Left ventricle myocardium inferior (tissue), 1 donor: Measurements from ENCODE around the gene USP34. TPM values are rescaled to one million over a fixed set of nuclear protein-coding genes. Genes with fewer than 3 reads are reported as not detected.

Experiments
- DNase-seq: peaks from one replicate; pipeline ENCODE4 v3.0.0-alpha.2; 2020
- H3K27ac ChIP-seq: fragments of 200-600 bp; replicated peaks from 2 replicates; pipeline ENCODE4 v1.8.0; 2021
- H3K27me3 ChIP-seq: fragments of 200-600 bp; 2 replicates; pipeline ENCODE4 v1.8.0; 2021; ENCODE audit warnings: low read depth
- H3K36me3 ChIP-seq: fragments of 200-600 bp; 2 replicates; pipeline ENCODE4 v1.8.0; 2021
- H3K4me1 ChIP-seq: fragments of 200-600 bp; 2 replicates; pipeline ENCODE4 v1.8.0; 2021
- H3K4me3 ChIP-seq: fragments of 200-600 bp; 2 replicates; pipeline ENCODE4 v1.8.0; 2021; ENCODE audit warnings: mild to moderate bottlenecking, moderate library complexity
- H3K9me3 ChIP-seq: fragments of 200-600 bp; replicated peaks from 2 replicates; pipeline ENCODE4 v1.8.0; 2021
- CTCF ChIP-seq: fragments of 200-600 bp; IDR thresholded peaks from 2 replicates; pipeline ENCODE4 v1.8.0; 2021; ENCODE audit warnings: antibody characterized with exemption, mild to moderate bottlenecking, borderline replicate concordance
- intact Hi-C: fragments of 100-400 bp; cut with micrococcal nuclease; formaldehyde crosslinking; loops from one replicate; pipeline ENCODE4 v1.11.0; 2022
- total RNA-seq: library from RNA; stranded (reverse); fragmentation: NEBNext Ultra II Directional; extraction: Animal tissue kit (Norgen Biotek cat#: 25700); gene quantifications from one replicate; pipeline ENCODE4 v1.2.1, GENCODE V29; 2021
- donor health status: DM: no; HTN: yes; CAD: no; lungs with severe emphysema.

Gene USP34
- total RNA-seq, 1 donor from 2014 or later = 50.0 TPM

DNA sequence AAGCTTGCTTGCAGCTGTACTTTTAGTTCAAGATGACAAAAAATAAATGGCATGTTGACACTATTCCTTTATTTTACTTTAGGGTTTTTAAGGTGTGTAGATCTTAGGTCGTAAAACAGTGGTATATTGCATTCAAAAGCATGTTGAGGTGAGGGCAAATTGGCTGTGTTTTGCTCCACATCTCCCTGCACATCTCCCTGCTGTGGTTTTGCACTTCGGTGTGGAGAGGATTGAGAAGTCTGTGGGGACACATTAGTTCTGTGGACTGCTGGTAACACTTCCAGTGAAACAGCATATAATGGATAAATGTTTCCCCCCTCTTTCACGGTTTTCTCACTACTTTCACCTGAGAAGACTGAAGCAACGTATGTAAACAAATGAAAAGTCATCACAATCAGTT lies 283.8 kb downstream of the USP34 start:
- intact Hi-C loops = no loop called here
- H3K27me3 ChIP-seq = no peaks in the 10 kb centered on the region
- H3K36me3 ChIP-seq = peaks cover 97% of the 10 kb centered on the region
- no peak for DNase-seq
- H3K4me1 ChIP-seq = peaks cover 16% of the 10 kb centered on the region
- no peak overlapping the region for H3K27ac ChIP-seq
- H3K4me3 ChIP-seq = no peak overlapping the region
- TF ChIP-seq CTCF = no peak
- no peaks in the 10 kb centered on the region for H3K9me3 ChIP-seq

DNA sequence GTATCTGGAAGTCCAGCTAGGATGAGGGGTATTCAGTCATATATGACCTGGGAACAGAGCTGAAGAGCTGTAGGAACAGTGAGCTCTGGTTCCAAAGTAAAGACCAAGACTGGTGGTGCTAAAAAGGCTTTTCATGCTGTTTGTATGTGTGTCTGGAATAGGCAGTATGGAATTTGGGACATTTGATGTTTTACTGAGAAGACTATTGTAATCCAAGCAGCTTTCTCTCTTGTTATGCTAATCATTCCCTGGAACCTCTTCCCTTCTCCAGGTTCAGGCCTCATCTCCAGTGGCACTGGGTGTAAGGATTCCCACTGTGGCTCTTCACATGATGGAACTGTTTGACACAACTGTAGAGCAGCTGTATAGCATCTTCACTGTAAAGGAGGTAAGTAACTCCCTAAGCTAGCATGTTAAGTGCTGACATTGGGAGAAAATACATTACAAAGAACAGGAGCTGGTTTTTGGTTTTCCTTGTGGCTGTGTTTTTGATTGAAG lies 285.6 kb downstream of the USP34 start:
- H3K4me3 ChIP-seq = no peak overlapping the region
- no peaks in the 10 kb centered on the region for H3K9me3 ChIP-seq
- DNase-seq = no peak
- intact Hi-C loops = no loop called here
- H3K27me3 ChIP-seq = no peaks in the 10 kb centered on the region
- no peak for TF ChIP-seq CTCF
- H3K36me3 ChIP-seq = peaks cover 96% of the 10 kb centered on the region
- H3K4me1 ChIP-seq = peaks cover 34% of the 10 kb centered on the region
- H3K27ac ChIP-seq = no peak overlapping the region

DNA sequence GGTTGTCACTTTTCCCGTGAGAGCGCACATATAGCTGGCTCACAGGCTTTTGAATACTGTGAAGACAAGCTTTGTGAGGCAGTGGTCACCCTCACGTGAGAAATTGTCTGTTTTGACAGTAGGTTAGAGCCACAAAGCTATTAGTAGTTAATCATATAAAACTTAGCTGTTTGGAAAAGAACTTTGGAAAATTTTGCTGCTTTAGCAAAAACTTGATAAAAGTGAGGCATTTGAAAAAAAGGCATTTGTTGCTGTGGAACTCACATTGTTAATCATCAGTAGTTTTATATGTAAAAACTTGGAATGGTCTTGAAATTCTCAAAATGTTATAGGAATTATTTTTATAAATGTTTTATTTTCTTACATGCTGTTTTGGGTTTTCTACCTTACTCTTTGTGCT lies 286.6 kb downstream of the USP34 start:
- TF ChIP-seq CTCF = no peak
- Histone ChIP-seq H3K4me3 (no peak overlapping the region), H3K4me1 (peaks cover 41% of the 10 kb centered on the region), H3K36me3 (peaks cover 85% of the 10 kb centered on the region), H3K27ac (no peak overlapping the region), H3K9me3 (no peaks in the 10 kb centered on the region), H3K27me3 (no peaks in the 10 kb centered on the region)
- intact Hi-C loops = no loop called here
- no peak for DNase-seq

DNA sequence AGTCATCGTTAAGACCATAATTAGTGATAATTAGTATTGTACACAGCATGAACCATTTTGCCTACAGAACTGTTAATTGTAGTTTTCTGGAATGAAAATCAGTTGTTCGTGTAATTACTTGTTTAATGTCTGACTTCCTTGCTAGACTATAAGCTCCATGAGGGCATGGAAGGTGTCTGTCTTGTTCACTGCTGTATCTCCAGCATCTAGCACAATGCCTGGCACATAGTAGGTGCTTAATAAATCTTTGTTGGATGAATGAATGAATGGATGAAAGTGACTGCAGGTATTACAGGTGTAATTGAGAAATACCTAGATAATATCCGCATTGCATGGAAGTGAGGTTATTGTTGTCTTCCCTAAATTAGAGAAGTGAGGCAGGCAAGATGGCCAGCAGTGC lies 287.1 kb downstream of the USP34 start:
- intact Hi-C loops = no loop called here
- no peak for DNase-seq

GRCh38 chr2:61182059-61182383 lies 288.9 kb downstream of the USP34 start:
- Histone ChIP-seq H3K9me3 (no peaks in the 10 kb centered on the region), H3K4me1 (peaks cover 60% of the 10 kb centered on the region), H3K4me3 (peak overlapping the region; percentile 90), H3K27ac (peak overlapping the region; percentile 86), H3K27me3 (no peaks in the 10 kb centered on the region), H3K36me3 (peaks cover 63% of the 10 kb centered on the region)
- intact Hi-C loops = no loop called here
- TF ChIP-seq CTCF = no peak
- no peak for DNase-seq

More for the DNA sequence above, 287.1 kb downstream of the USP34 start:
- Histone ChIP-seq H3K27me3 (no peaks in the 10 kb centered on the region), H3K27ac (no peak overlapping the region), H3K4me3 (no peak overlapping the region), H3K9me3 (no peaks in the 10 kb centered on the region), H3K36me3 (peaks cover 81% of the 10 kb centered on the region), H3K4me1 (peaks cover 45% of the 10 kb centered on the region)
- TF ChIP-seq CTCF = no peak
